HCT116 (cell line): ENCODE data around the gene NCKAP5. TPM values are rescaled to one million over a fixed set of nuclear protein-coding genes. Genes with fewer than 3 reads are reported as not detected.

Experiments
- ATAC-seq: fragments of 200-7000 bp; cut with Tn5 transposase; 2 replicates; pipeline ENCODE4 v1.9.1; 2020; ENCODE audit warnings: mild to moderate bottlenecking, moderate library complexity
- BruUV-seq: library from RNA; stranded (reverse); fragments of 400-500 nt; replicated peaks from 2 replicates; lab custom pipeline; 2021; lab: Mats Ljungman, UMichigan
- CTCF ChIA-PET: fragments of 300-600 bp; sonication (Branson Sonifier 250); formaldehyde crosslinking; loops from one replicate; lab custom pipeline; 2021; ENCODE audit warnings: antibody characterized with exemption; lab: Charles Lee
- POLR2A ChIA-PET: fragments of 300-600, 350-600 bp; sonication (Branson Sonifier 250); formaldehyde crosslinking; loops from one replicate; lab custom pipeline; 2021; ENCODE audit warnings: antibody characterized with exemption; lab: Charles Lee
- RAD21 ChIA-PET, 2 experiments: fragments of 300-600 bp; sonication (Branson Sonifier 250); formaldehyde crosslinking; loops; one replicate each; lab custom pipeline; 2023; ENCODE audit warnings: low total read pairs in 2 of 2; ENCODE audit not compliant: uncharacterized antibody in 2 of 2, unreplicated experiment in 2 of 2, low non-redundant PET in 1 of 2; lab: Charles Lee
- DNase-seq: peaks from one replicate; pipeline ENCODE4 v3.0.0-alpha.2; 2010; ENCODE audit warnings: low read depth, low spot score
- H2AFZ ChIP-seq: fragments of 200-600 bp; shearing (Covaris generic), sonication (generic); 2 replicates; pipeline ENCODE4 v1.6.1; 2017; ENCODE audit warnings: low read depth, mixed run types, mixed read lengths, antibody characterized with exemption, low read length; ENCODE audit not compliant: poor library complexity, severe bottlenecking
- H3K27ac ChIP-seq: 2 replicates; pipeline ENCODE4 v1.5.1; 2012; ENCODE audit warnings: low read depth, low read length
- H3K27me3 ChIP-seq: fragments of 200-600 bp; sonication (generic); 2 replicates; pipeline ENCODE4 v1.6.1; 2016; ENCODE audit warnings: mixed run types, low read length, mixed read lengths; ENCODE audit not compliant: insufficient read depth
- H3K36me3 ChIP-seq, 2 experiments: fragments of 200-500 bp in 1 of 2; fragments of 200-600 bp in 1 of 2; sonication (Bioruptor generic) in 1 of 2; sonication (generic) in 1 of 2; 2 replicates each; pipeline versions ENCODE4 v1.5.1 to v1.6.1; 2014 to 2016; ENCODE audit warnings: low read length in 2 of 2, inconsistent platforms in 1 of 2, mixed read lengths in 1 of 2, mixed run types in 1 of 2; ENCODE audit not compliant: insufficient read depth in 2 of 2, control insufficient read depth in 1 of 2
- H3K4me1 ChIP-seq, 2 experiments: fragments of 200-600 bp in 1 of 2; sonication (generic) in 1 of 2; 2 replicates each; pipeline versions ENCODE4 v1.5.1 to v1.6.1; 2012 to 2017; ENCODE audit warnings: low read length in 2 of 2, inconsistent platforms in 1 of 2, mild to moderate bottlenecking in 1 of 2, mixed read lengths in 1 of 2, mixed run types in 1 of 2, moderate library complexity in 1 of 2; ENCODE audit not compliant: insufficient read depth in 2 of 2, control insufficient read depth in 1 of 2
- H3K4me2 ChIP-seq: fragments of 200-600 bp; sonication (generic); 2 replicates; pipeline ENCODE4 v1.6.1; 2017; ENCODE audit warnings: mixed run types, low read length, mixed read lengths
- H3K4me3 ChIP-seq, 2 experiments: fragments of 200-600 bp in 1 of 2; sonication (generic) in 1 of 2; replicated peaks in 1 of 2; 2 replicates each; pipeline ENCODE4 v1.5.1; 2011 to 2016; ENCODE audit warnings: low read length in 2 of 2, control low read depth in 1 of 2, low read depth in 1 of 2, mild to moderate bottlenecking in 1 of 2, mixed read lengths in 1 of 2, mixed run types in 1 of 2
- H3K79me2 ChIP-seq: fragments of 200-600 bp; sonication (generic); 2 replicates; pipeline ENCODE4 v1.6.1; 2017; ENCODE audit warnings: mild to moderate bottlenecking, mixed run types, low read length, moderate library complexity, mixed read lengths; ENCODE audit not compliant: insufficient read depth
- H3K9ac ChIP-seq: fragments of 200-600 bp; sonication (generic); 2 replicates; pipeline ENCODE4 v1.6.1; 2016; ENCODE audit warnings: low read length, mixed read lengths
- H3K9me2 ChIP-seq: fragments of 200-600 bp; sonication (generic), shearing (Covaris generic); 2 replicates; pipeline ENCODE4 v1.6.1; 2017; ENCODE audit warnings: mixed run types, mild to moderate bottlenecking, moderate library complexity; ENCODE audit not compliant: insufficient read depth
- H3K9me3 ChIP-seq, 2 experiments: fragments of 200-500 bp in 1 of 2; fragments of 200-600 bp in 1 of 2; sonication (Bioruptor generic) in 1 of 2; sonication (generic) in 1 of 2; 2 replicates each; pipeline ENCODE4 v1.6.1; 2014 to 2017; ENCODE audit warnings: low read length in 2 of 2, mixed read lengths in 2 of 2, inconsistent platforms in 1 of 2, low read depth in 1 of 2, mild to moderate bottlenecking in 1 of 2, mixed run types in 1 of 2, moderate library complexity in 1 of 2; ENCODE audit not compliant: control insufficient read depth in 1 of 2, insufficient read depth in 1 of 2
- H4K20me1 ChIP-seq: fragments of 200-600 bp; sonication (generic), shearing (Covaris generic); 2 replicates; pipeline ENCODE4 v1.6.1; 2017; ENCODE audit warnings: mixed run types, mild to moderate bottlenecking, moderate library complexity; ENCODE audit not compliant: insufficient read depth
- ATF3 ChIP-seq: IDR thresholded peaks from 2 replicates; pipeline ENCODE4 v1.6.1; 2012
- CEBPB ChIP-seq: IDR thresholded peaks from 2 replicates; pipeline ENCODE4 v1.6.1; 2012; ENCODE audit warnings: low read depth
- EGR1 ChIP-seq: IDR thresholded peaks from 2 replicates; pipeline ENCODE4 v1.6.1; 2012; ENCODE audit warnings: low read depth
- EZH2 ChIP-seq: fragments of 200-600 bp; sonication (generic); IDR thresholded peaks from 2 replicates; pipeline ENCODE4 v1.6.1; 2017; ENCODE audit warnings: antibody characterized with exemption, mixed run types
- FOSL1 ChIP-seq: IDR thresholded peaks from 2 replicates; pipeline ENCODE4 v1.6.1; 2012; ENCODE audit warnings: low read depth
- POLR2A ChIP-seq: IDR thresholded peaks from 2 replicates; pipeline ENCODE4 v1.7.0; 2011; ENCODE audit warnings: borderline replicate concordance; ENCODE audit not compliant: insufficient read depth, insufficient read length; ENCODE audit errors: extremely low read depth
- TCF7L2 ChIP-seq: IDR thresholded peaks from 2 replicates; pipeline ENCODE4 v1.7.0; 2011; ENCODE audit warnings: borderline replicate concordance, inconsistent platforms; ENCODE audit not compliant: insufficient read depth, insufficient read length; ENCODE audit errors: extremely low read depth
- ZBTB33 ChIP-seq: IDR thresholded peaks from 2 replicates; pipeline ENCODE4 v1.6.1; 2011; ENCODE audit warnings: mild to moderate bottlenecking, low read length, moderate library complexity; ENCODE audit not compliant: insufficient replicate concordance; ENCODE audit errors: extremely low read depth
- ZFX ChIP-seq: fragments of 450-650 bp; IDR thresholded peaks from 2 replicates; pipeline ENCODE4 v1.6.1; 2017
- ZNF274 ChIP-seq: fragments of 200-500 bp; sonication (Bioruptor generic); IDR thresholded peaks from 2 replicates; pipeline ENCODE4 v1.6.1; 2014; ENCODE audit warnings: mild to moderate bottlenecking, low read depth, low read length, inconsistent platforms
- intact Hi-C: fragments of 100-400 bp; cut with micrococcal nuclease; formaldehyde crosslinking; loops from 2 replicates; pipeline ENCODE4 v1.10.0; 2022
- total RNA-seq: library from RNA; stranded (reverse); gene quantifications from one replicate; pipeline ENCODE4 v1.2.1, GENCODE V29; 2021; ENCODE audit not compliant: unreplicated experiment
- TF ChIP-seq, protein P1 (sequence below): IDR thresholded peaks from 2 replicates; pipeline ENCODE4 v1.6.1; 2012; ENCODE audit warnings: low read depth

The NCKAP5 gene
- total RNA-seq, 1 experiment from 2014 or later, result 0.30 TPM

DNA sequence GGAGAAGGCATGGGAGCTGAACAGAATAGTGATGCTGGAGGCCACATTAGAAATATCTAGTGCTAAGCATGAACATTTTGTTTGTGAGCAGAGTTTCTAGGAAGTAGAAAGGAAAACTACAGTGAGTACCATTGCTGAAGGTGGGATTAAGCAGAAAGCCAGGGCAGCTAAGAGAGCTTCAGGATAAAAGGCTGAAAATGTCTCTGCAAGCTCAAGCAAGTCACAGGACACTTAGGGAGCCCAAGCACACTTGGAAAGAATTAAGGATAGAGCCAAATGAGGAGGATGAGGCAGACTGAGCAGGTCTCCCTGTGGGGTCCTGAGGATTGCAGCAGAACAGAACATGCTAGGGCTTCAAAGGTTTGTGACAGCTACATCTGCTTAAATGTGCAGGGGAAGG lies 817.7 kb downstream of the NCKAP5 start (continued):
- TF ChIP-seq ZBTB33 (no peak), TCF7L2 (no peak), EGR1 (no peak), CEBPB (no peak), FOSL1 (no peak), ZNF274 (no peak)

DNA sequence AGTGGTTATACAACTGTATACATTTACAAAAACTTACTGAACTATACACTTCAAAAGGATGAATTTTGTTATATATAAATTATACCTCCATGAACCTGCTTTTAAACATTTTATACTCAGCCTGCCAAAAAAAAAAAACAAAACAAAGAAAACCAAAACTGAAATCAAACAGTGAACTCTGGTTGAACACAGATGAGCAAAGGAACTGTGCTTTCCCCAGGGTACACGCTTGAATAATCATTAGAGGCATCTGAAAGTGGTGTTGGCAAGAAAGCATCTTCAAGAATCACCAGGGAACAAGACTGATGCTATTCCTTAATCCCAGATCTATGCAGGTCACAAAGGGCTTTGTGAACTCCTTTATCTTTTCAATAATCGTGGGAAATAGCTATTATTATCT lies 821.2 kb downstream of the NCKAP5 start:
- Histone ChIP-seq H2AFZ (no peak overlapping the region), H4K20me1 (no peaks in the 10 kb centered on the region), H3K4me3 (no peak overlapping the region), H3K9me2 (no peaks in the 10 kb centered on the region), H3K27ac (no peak overlapping the region), H3K9ac (no peak overlapping the region), H3K27me3 (0 out of 2 replicates have a peak, but pooled peaks cover 3% of the 10 kb centered on the region), H3K36me3 (no peaks in the 10 kb centered on the region), H3K79me2 (no peaks in the 10 kb centered on the region), H3K9me3 (no peaks in the 10 kb centered on the region), H3K4me2 (no peak overlapping the region), H3K4me1 (no peaks in the 10 kb centered on the region)
- intact Hi-C loops, result no loop called here
- ChIA-PET CTCF (no interaction called here), RAD21 (no interaction called here), POLR2A (no interaction called here)
- DNase-seq, result no peak
- BruUV-seq, result no TSS peak
- no peak for ATAC-seq
- no peak for TF ChIP-seq POLR2A
- TF ChIP-seq, protein P1, sequence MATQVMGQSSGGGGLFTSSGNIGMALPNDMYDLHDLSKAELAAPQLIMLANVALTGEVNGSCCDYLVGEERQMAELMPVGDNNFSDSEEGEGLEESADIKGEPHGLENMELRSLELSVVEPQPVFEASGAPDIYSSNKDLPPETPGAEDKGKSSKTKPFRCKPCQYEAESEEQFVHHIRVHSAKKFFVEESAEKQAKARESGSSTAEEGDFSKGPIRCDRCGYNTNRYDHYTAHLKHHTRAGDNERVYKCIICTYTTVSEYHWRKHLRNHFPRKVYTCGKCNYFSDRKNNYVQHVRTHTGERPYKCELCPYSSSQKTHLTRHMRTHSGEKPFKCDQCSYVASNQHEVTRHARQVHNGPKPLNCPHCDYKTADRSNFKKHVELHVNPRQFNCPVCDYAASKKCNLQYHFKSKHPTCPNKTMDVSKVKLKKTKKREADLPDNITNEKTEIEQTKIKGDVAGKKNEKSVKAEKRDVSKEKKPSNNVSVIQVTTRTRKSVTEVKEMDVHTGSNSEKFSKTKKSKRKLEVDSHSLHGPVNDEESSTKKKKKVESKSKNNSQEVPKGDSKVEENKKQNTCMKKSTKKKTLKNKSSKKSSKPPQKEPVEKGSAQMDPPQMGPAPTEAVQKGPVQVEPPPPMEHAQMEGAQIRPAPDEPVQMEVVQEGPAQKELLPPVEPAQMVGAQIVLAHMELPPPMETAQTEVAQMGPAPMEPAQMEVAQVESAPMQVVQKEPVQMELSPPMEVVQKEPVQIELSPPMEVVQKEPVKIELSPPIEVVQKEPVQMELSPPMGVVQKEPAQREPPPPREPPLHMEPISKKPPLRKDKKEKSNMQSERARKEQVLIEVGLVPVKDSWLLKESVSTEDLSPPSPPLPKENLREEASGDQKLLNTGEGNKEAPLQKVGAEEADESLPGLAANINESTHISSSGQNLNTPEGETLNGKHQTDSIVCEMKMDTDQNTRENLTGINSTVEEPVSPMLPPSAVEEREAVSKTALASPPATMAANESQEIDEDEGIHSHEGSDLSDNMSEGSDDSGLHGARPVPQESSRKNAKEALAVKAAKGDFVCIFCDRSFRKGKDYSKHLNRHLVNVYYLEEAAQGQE, result no peak
- no peak for TF ChIP-seq EZH2
- no peak for TF ChIP-seq ATF3
- no peak for TF ChIP-seq EGR1
- TF ChIP-seq ZFX, result no peak
